ENCODE results near the gene LCN15. TPM values are rescaled to one million over a fixed set of nuclear protein-coding genes. Genes with fewer than 3 reads are reported as not detected.
A peak's percentile ranks its signal among the peaks of the same experiment; 100 is the strongest.
"Not testable (repeated sequence)": the region's sequence is repeated elsewhere in the genome, so short reads cannot be mapped to it uniquely, and the experiment has no call there.

LCN15 gene
- total RNA-seq, 1 donor from 2014 or later: not detected

DNA sequence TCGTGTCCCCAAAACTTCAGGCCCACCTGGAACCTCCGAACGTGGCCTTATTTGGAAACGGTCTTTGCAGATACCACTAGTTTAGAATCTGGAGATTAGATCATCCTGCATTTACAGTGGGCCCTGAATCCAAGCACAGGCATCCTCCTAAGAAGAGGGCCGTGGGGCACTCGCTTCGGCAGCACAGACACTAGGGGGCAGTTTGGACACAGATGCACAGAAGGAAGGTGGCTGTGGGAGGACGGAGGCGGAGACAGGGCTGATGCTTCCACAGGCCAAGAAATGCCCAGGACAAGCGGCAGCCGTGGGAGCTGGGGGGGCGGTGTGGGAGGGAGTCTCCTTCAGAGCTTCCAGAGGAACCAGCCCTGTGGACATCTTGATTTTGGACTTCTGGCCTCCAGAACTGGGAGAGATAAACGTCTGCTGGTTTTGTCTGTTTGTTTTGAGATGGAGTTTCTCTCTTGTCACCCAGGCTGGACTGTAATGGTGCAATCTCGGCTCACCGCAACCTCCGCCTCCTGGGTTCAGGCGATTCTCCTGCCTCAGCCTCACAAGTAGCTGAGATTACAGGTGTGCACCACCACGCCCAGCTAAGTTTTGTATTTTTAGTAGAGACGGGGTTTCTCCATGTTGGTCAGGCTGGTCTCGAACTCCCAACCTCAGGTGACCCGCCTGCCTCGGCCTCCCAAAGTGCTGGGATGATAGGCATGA is 3.3 kb downstream of the LCN15 start:
- DNase-seq: peak; percentile 73
- H3K4me1 Mint-ChIP-seq; H3K27me3 Mint-ChIP-seq; H3K9me3 Mint-ChIP-seq; H3K36me3 Mint-ChIP-seq (ENCODE audit: low read depth); intact Hi-C loops (cut with micrococcal nuclease); H3K27ac Mint-ChIP-seq; H3K4me3 Mint-ChIP-seq: not testable (repeated sequence)

DNA sequence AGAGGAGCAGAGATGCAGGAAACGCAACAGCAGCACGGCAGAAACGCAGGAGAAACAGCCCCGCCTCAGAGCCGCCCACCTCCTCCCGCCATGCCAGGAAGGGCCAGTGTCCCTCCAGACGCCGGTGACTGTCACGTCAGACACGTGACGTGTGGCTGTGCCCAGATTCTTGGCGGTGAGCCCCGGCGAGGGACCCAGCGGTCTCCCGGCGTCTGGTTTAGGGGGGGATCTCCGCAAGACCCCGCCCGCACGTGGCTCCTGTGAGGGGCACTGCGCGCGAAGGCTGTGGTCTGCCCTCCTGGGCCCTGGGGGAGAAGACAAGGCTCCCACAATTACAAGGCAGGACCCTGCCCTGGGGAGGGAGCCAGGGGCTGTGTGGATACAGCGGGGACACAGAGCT is 3.9 kb downstream of the LCN15 start:
- Mint-ChIP-seq H3K4me3 (no peak overlapping the region), H3K36me3 (ENCODE audit: low read depth) (no peaks in the 10 kb centered on the region), H3K9me3 (peaks cover 3% of the 10 kb centered on the region), H3K4me1 (peaks cover 2% of the 10 kb centered on the region), H3K27me3 (peaks cover 1% of the 10 kb centered on the region), H3K27ac (no peak overlapping the region)
- no peak for DNase-seq
- intact Hi-C loops (cut with micrococcal nuclease): no loop called here

DNA sequence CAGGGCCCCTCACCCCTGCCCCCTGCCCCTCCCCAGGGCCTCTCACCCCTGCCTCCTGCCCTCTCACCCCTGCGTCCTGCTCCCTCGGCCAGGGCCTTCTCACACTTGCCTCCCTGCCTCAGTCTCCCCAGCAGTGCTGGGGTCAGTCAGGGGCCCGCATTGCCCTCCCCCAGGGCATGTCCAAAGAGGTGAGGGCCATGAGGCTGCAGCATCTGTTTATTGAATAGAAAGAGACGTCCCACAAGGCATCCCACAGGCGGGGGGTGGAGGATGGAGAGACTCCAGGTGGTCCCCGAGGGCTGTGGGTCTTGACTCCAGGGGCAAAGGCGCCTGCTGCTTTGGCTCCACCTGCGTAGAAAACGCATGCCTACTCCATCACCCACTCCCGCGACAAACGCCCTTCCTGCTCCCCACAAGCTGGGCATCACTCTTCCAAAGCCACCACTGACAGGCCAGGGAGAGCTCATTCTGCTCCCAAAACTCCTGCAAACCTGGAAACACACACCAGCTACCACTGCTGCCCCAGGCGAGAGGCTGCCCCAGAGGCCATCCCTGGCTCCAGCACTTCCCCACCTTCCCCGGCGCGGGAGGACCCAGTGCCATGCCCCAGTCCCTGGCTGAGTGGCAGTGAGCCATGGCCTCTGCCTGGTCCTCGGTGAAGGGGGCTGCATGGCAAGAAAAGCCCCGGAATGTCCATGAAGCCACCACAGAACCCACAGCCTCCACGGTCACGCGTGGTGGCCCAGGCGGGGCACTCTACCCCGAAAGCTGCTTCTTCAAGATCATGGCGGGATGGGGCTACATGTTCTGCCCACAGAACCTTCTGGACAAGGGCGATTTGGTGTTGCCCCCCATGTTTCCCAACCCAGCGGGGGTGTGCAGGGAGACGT is 4.6 kb downstream of the LCN15 start:
- no peak for DNase-seq

DNA sequence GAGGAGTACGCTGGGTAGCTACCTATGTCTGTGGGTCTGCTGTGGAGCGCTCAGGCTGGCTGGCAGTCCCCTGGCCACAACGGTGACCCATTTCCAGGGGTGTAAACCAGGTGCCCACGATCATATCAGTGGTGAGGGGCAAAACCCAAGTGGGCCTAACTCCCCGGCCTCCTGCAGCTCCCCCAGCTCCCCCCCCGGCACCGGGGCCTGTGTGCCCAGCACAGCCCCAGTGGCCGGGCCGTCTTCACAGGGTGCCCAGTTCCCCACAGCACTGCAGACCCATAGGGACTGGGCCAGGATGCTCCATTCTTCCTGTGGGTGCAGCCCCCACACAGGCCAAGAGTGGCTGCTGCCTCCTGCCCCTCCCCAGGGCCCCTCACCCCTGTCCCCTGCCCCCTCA is 5.3 kb downstream of the LCN15 start:
- H3K27me3 Mint-ChIP-seq: peaks cover 1% of the 10 kb centered on the region
- no peaks in the 10 kb centered on the region for H3K36me3 Mint-ChIP-seq (ENCODE audit: low read depth)
- intact Hi-C loops (cut with micrococcal nuclease): no loop called here
- DNase-seq: no peak
- peaks cover 2% of the 10 kb centered on the region for H3K4me1 Mint-ChIP-seq
- no peak overlapping the region for H3K4me3 Mint-ChIP-seq
- peaks cover 4% of the 10 kb centered on the region for H3K9me3 Mint-ChIP-seq
- no peak overlapping the region for H3K27ac Mint-ChIP-seq

More for the DNA sequence above, 4.6 kb downstream of the LCN15 start:
- no peak overlapping the region for H3K27ac Mint-ChIP-seq
- H3K36me3 Mint-ChIP-seq (ENCODE audit: low read depth): no peaks in the 10 kb centered on the region
- H3K9me3 Mint-ChIP-seq: peaks cover 4% of the 10 kb centered on the region
- peaks cover 2% of the 10 kb centered on the region for H3K4me1 Mint-ChIP-seq
- H3K27me3 Mint-ChIP-seq: peaks cover 1% of the 10 kb centered on the region
- intact Hi-C loops (cut with micrococcal nuclease): no loop called here
- no peak overlapping the region for H3K4me3 Mint-ChIP-seq

DNA sequence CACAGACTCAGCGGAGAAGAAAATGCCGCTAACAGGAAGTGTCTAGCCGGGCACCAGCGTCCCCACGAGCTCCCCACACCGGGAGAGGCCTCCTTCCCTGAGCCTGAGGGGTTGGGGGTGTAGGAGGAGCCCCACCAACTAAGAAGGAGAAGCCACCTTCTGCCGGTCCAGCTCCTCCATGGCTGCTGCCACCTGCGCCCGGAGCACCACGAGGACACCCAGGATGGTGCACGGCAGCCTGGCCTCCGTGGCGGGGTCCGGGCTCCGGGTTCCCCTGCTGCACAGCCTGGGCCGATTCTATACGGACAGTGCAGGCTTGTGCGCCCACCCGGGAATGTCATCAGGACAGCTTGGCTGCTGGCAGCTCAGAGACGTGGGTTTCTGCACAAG is 6.6 kb downstream of the LCN15 start:
- DNase-seq: no peak
- Mint-ChIP-seq H3K4me1 (peaks cover 2% of the 10 kb centered on the region), H3K9me3 (peaks cover 6% of the 10 kb centered on the region), H3K27me3 (no peaks in the 10 kb centered on the region), H3K36me3 (ENCODE audit: low read depth) (no peaks in the 10 kb centered on the region), H3K27ac (no peak overlapping the region), H3K4me3 (no peak overlapping the region)
- intact Hi-C loops (cut with micrococcal nuclease): no loop called here

DNA sequence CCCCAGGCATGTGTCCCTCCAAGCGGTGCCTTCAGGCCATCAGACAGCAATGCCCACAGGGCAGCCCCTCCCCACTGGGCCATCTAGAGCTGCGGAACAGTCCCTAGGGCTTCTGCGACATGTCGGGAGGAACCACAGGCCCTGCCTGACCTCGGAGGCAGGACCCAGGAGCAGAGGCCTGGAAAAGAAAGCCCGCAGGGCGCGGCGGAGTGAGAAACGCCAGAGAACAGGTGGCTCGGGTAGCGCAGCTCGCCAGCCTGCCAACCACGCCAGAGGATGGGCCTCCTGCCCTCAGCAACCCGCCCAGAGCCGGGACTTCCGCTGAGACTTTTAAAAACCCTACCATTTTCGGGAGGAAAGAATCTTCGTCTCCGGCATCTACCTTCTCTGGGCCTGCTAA is 7.0 kb downstream of the LCN15 start:
- H3K36me3 Mint-ChIP-seq (ENCODE audit: low read depth): peaks cover 2% of the 10 kb centered on the region
- peaks cover 2% of the 10 kb centered on the region for H3K4me1 Mint-ChIP-seq
- H3K9me3 Mint-ChIP-seq: peaks cover 11% of the 10 kb centered on the region
- H3K27me3 Mint-ChIP-seq: peaks cover 1% of the 10 kb centered on the region
- no peak overlapping the region for H3K4me3 Mint-ChIP-seq
- intact Hi-C loops (cut with micrococcal nuclease): no loop called here
- DNase-seq: no peak
- no peak overlapping the region for H3K27ac Mint-ChIP-seq

DNA sequence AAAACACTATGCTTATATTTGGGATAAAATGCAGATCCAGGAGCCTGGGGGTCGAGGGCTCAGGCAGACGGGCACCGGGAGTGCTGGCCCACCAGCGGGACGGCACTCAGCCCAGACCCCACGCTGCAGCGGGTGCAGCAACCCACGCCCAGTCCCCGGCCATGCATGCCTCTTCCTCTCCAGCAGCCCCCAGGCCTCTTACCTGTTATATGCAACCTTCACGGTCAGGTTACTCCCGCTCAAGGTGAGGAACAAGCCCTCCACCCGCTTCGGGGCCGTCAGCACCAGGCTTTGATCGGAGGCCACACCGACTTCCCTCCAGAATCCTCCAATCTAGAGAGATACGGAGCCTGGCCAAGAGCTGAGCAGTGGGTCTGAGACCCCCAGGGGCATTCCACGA is 7.5 kb downstream of the LCN15 start:
- peaks cover 1% of the 10 kb centered on the region for H3K27me3 Mint-ChIP-seq
- H3K4me1 Mint-ChIP-seq: peaks cover 2% of the 10 kb centered on the region
- no peak overlapping the region for H3K4me3 Mint-ChIP-seq
- peaks cover 5% of the 10 kb centered on the region for H3K36me3 Mint-ChIP-seq (ENCODE audit: low read depth)
- H3K27ac Mint-ChIP-seq: no peak overlapping the region
- DNase-seq: no peak
- H3K9me3 Mint-ChIP-seq: peaks cover 15% of the 10 kb centered on the region
- intact Hi-C loops (cut with micrococcal nuclease): no loop called here

DNA sequence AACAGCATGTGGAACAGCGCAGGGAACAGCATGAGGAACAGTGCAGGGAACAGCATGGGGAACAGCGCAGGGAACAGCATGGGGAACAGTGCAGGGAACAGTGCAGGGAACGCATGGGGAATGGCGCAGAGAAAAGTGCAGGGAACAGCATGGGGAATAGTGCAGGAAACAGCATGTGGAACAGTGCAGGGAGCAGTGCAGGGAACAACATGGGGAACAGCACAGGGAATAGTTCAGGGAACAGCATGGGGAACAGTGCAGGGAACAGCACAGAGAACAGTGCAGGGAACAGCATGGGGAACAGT is 8.2 kb downstream of the LCN15 start:
- H3K4me1 Mint-ChIP-seq: peaks cover 3% of the 10 kb centered on the region
- peaks cover 1% of the 10 kb centered on the region for H3K27me3 Mint-ChIP-seq
- no peak overlapping the region for H3K4me3 Mint-ChIP-seq
- H3K27ac Mint-ChIP-seq: no peak overlapping the region
- no peak for DNase-seq
- intact Hi-C loops (cut with micrococcal nuclease): no loop called here
- peaks cover 18% of the 10 kb centered on the region for H3K9me3 Mint-ChIP-seq
- H3K36me3 Mint-ChIP-seq (ENCODE audit: low read depth): peaks cover 5% of the 10 kb centered on the region

DNA sequence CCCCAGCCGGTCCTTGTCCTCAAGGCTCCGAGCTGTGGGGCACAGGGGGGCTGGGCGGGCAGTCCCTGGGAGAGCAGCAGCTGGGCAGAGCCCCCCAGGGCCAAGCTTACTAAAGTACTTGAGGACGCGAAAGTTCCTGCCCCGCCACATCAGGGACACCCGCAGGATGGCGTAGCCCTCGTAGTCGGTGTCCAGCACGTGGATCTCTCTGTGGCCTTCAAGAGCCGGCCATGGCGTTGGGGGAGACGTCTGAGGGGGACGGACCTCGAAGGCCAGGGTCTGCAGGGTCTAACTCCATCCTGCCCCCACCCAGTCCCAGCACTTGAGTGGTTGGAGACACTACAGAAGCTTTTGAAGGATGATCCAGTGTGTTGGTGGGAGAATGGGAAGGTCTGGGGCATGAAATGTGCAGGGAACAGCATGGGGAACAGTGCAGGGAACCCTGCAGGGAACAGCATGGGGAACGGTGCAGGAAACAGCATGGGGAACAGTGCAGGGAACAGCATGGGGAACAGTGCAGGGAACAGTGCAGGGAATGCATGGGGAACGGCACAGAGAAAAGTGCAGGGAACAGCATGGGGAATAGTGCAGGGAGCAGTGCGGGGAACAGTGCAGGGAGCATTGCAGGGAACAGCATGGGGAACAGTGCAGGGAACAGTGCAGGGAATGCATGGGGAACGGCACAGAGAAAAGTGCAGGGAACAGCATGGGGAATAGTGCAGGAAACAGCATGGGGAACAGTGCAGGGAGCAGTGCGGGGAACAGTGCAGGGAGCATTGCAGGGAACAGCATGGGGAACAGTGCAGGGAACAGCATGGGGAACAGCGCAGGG is 8.8 kb downstream of the LCN15 start:
- H3K27me3 Mint-ChIP-seq, H3K4me3 Mint-ChIP-seq: not testable (repeated sequence)

DNA sequence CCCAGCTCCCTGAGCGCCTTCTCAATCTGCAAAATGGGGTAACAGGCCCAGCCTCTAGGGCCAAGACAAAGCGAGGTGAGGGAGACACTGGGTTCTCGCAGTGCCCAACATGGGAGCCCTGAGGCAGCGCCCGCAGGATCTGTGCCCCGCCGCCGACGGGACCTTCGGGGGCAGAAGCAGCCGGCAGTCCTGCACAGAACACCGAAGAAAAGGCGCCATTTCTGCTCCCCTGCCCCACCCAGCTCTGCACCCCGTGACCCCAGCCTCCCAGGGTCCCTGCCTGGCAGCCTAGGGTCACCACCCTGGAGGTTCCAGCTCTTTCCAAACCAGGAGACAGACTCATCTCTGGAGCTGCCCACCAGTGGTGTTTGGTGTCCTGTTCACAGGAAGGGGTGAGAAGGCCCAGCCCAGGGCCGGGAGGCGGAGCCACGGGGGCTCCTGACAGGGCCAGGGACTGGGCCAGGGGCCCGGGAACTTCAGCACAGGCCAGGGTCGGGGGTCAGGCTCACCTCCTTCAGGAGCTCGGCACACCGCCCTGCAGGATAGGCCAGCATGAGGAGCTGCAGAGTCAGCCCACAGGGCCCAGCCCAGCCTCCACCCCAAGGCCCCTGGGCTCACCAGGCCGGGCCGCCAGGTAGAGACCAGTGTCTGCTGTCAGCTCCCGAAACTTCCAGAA is 9.6 kb downstream of the LCN15 start:
- no peak for DNase-seq
- no peak overlapping the region for H3K27ac Mint-ChIP-seq
- H3K27me3 Mint-ChIP-seq: peaks cover 1% of the 10 kb centered on the region
- peaks cover 18% of the 10 kb centered on the region for H3K9me3 Mint-ChIP-seq
- H3K4me1 Mint-ChIP-seq: peaks cover 6% of the 10 kb centered on the region
- intact Hi-C loops (cut with micrococcal nuclease): no loop called here
- H3K4me3 Mint-ChIP-seq: no peak overlapping the region
- H3K36me3 Mint-ChIP-seq (ENCODE audit: low read depth): peaks cover 8% of the 10 kb centered on the region

More for the DNA sequence above, 8.8 kb downstream of the LCN15 start:
- intact Hi-C loops (cut with micrococcal nuclease); H3K4me1 Mint-ChIP-seq; DNase-seq; H3K36me3 Mint-ChIP-seq (ENCODE audit: low read depth); H3K27ac Mint-ChIP-seq: not testable (repeated sequence)
- H3K9me3 Mint-ChIP-seq: peaks cover 18% of the 10 kb centered on the region

DNA sequence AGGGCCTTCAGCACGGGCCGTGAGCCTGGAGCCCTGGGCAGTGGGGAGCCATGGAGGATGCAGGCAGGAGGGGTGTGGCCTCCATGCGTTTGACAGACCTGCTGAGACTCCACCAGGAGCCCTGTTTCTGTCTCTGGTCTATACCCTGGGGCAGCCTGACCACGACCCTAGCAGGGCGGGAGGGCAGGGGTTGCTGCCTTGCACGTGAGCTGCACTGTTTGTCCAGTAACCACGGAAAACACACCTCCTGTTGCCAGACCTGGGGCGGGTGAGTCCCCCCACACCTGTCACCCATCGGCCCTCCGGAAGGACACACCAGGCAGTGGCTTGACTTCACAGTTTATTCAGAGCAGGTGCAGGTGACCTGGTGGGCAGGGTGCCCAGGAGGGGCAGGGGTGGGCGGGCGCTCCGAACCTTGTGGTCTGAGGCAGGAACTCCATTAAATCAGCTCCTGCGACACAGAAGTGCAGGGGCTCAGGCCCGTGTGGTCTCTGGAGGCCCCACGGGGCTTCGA is 10.2 kb downstream of the LCN15 start:
- intact Hi-C loops (cut with micrococcal nuclease): no loop called here
- no peak for DNase-seq
- Mint-ChIP-seq H3K4me3 (no peak overlapping the region), H3K36me3 (ENCODE audit: low read depth) (peaks cover 8% of the 10 kb centered on the region), H3K9me3 (peaks cover 18% of the 10 kb centered on the region), H3K27ac (no peak overlapping the region), H3K27me3 (peaks cover 1% of the 10 kb centered on the region), H3K4me1 (peaks cover 6% of the 10 kb centered on the region)

DNA sequence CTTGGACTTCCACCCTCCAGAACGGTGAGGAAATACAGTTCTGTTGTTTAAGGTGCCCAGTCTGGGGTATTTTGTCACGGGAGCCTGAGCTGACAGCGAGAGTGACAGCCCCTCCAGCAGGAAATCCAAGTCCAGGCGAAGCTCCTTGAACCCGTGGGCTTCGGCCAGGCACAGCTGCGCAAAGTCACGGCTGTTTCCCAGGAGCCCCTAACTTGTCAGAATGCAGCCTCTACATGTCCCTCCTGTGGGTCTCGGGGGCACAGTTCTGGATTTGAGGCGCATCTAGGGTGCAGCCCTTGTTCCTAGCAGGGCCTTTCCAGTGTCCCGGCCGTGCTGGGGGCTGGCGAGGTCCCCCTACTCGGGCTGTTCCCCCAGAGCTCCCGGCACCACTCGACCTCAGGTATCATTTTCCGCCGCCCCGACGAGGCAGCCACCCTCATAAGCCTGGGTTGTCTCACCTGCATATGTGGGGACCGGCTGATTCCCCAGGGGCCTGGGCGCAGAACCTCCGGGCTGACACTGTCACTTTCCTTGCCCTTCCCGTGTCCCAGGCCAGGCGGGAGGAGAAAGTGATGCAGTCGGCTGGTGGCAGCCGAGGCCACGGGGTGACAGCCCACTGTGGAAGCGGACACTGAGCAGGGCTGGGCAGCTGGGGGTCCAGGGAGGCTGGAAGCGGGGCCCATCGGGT is 10.8 kb downstream of the LCN15 start:
- intact Hi-C loops (cut with micrococcal nuclease): no loop called here
- H3K4me3 Mint-ChIP-seq: no peak overlapping the region

DNA sequence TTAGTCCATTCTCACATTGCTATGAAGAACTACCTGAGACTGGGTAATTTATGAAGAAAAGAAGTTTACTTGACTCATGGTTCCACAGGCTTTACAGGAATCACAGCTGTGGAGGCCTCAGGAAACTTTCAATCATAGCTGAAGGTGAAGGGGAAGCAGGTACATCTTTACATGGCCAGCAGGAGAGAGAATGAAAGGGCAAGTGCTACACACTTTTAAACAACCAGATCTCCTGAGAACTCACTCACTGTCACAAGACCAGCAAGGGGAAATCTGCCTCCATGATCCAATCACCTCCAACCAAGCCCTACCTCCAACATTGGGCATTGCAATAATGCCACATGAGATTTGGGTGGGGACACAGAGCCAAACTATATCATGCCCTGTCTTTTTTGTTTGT is 12.5 kb downstream of the LCN15 start:
- H3K27me3 Mint-ChIP-seq: peaks cover 1% of the 10 kb centered on the region
- DNase-seq: no peak
- intact Hi-C loops (cut with micrococcal nuclease): no loop called here
- peaks cover 18% of the 10 kb centered on the region for H3K9me3 Mint-ChIP-seq
- no peak overlapping the region for H3K4me3 Mint-ChIP-seq
- H3K36me3 Mint-ChIP-seq (ENCODE audit: low read depth): peaks cover 8% of the 10 kb centered on the region
- peaks cover 6% of the 10 kb centered on the region for H3K4me1 Mint-ChIP-seq
- H3K27ac Mint-ChIP-seq: no peak overlapping the region

More for the DNA sequence above, 10.8 kb downstream of the LCN15 start:
- Mint-ChIP-seq H3K9me3 (peaks cover 18% of the 10 kb centered on the region), H3K27ac (no peak overlapping the region), H3K36me3 (ENCODE audit: low read depth) (peaks cover 8% of the 10 kb centered on the region), H3K27me3 (peaks cover 1% of the 10 kb centered on the region), H3K4me1 (peaks cover 6% of the 10 kb centered on the region)
- DNase-seq: no peak

All from activated CD4-positive, alpha-beta T cell treated with anti-CD3 and anti-CD28 coated beads, Interleukin-2, amount 10 ng/mL, durations not matched to agents 24 days and 14 days (primary cell).